K562 (cell line): ENCODE data around the gene PEX5L. TPM values are rescaled to one million over a fixed set of nuclear protein-coding genes. Genes with fewer than 3 reads are reported as not detected.

Experiments
- ATAC-seq: fragments of 200-7000 bp; cut with Tn5 transposase; 3 replicates; pipeline ENCODE4 v1.9.1; 2020; ENCODE audit warnings: moderate library complexity
- BruUV-seq: library from RNA; stranded (reverse); fragments of 400-500 nt; replicated peaks from 2 replicates; lab custom pipeline; 2021; lab: Mats Ljungman, UMichigan
- CTCF ChIA-PET: fragments of 300-600 bp; formaldehyde crosslinking; extraction: SDS; loops from one replicate; lab custom pipeline; 2021; ENCODE audit warnings: low intra/inter-chr PET ratio; lab: Yijun Ruan, JAX
- POLR2A ChIA-PET: fragments of 300-600, 350-650 bp; sonication (Branson Sonifier 250); formaldehyde crosslinking; extraction: SDS; loops from one replicate; lab custom pipeline; 2021; ENCODE audit warnings: antibody characterized with exemption, inconsistent platforms; lab: Yijun Ruan, JAX
- DNase-seq, 4 experiments: peaks; one replicate each; pipeline versions ENCODE4 v3.0.0 to v3.0.0-alpha.2; 2011 to 2018; ENCODE audit warnings: low spot score in 3 of 4, mixed read lengths in 3 of 4; ENCODE audit errors: extremely low read depth in 1 of 4
- FAIRE-seq: peaks from 2 replicates; lab custom pipeline; 2011; peaks lifted over from hg19 to GRCh38; lab: Jason Lieb, UNC
- H2AFZ ChIP-seq: 2 replicates; pipeline ENCODE4 v1.6.0; 2011; ENCODE audit warnings: low read depth, low read length, control low read depth, inconsistent platforms
- H3K27ac ChIP-seq: fragments of 200-600 bp; 3 replicates; pipeline ENCODE4 v1.8.0; 2011; ENCODE audit warnings: low read depth, mild to moderate bottlenecking, control low read depth, inconsistent platforms, low read length, moderate library complexity, mixed read lengths; ENCODE audit errors: extremely low read depth
- H3K27me3 ChIP-seq, 2 experiments: fragments of 300-600 bp in 1 of 2; 2 replicates in 1 of 2; 3 replicates in 1 of 2; pipeline versions ENCODE4 v1.6.0 to v1.8.0; 2011; ENCODE audit warnings: inconsistent platforms in 2 of 2, low read length in 2 of 2, mild to moderate bottlenecking in 1 of 2, mixed read lengths in 1 of 2, moderate library complexity in 1 of 2; ENCODE audit not compliant: control insufficient read depth in 2 of 2, insufficient read depth in 2 of 2
- H3K36me3 ChIP-seq: fragments of 300-600 bp; 3 replicates; pipeline ENCODE4 v1.8.0; 2011; ENCODE audit warnings: mild to moderate bottlenecking, low read length, inconsistent platforms; ENCODE audit not compliant: control insufficient read depth, insufficient read depth
- H3K4me1 ChIP-seq, 2 experiments: fragments of 200-600 bp in 1 of 2; replicated peaks in 1 of 2; 2 replicates in 1 of 2; 3 replicates in 1 of 2; pipeline versions ENCODE4 v1.5.1 to v1.8.0; 2011; ENCODE audit warnings: inconsistent platforms in 2 of 2, low read length in 2 of 2, mild to moderate bottlenecking in 1 of 2, mixed read lengths in 1 of 2, moderate library complexity in 1 of 2; ENCODE audit not compliant: control insufficient read depth in 2 of 2, insufficient read depth in 2 of 2
- H3K4me2 ChIP-seq: 2 replicates; pipeline ENCODE4 v1.6.1; 2011; ENCODE audit warnings: low read length, control low read depth, inconsistent platforms, mixed read lengths; ENCODE audit not compliant: insufficient read depth
- H3K4me3 ChIP-seq: fragments of 200-600 bp; sonication (generic), shearing (Covaris generic); 2 replicates; pipeline ENCODE4 v1.5.1; 2016; ENCODE audit warnings: control low read depth, inconsistent platforms
- H3K79me2 ChIP-seq: fragments of 200-600 bp; 3 replicates; pipeline ENCODE4 v1.8.0; 2011; ENCODE audit warnings: low read length, inconsistent platforms; ENCODE audit not compliant: control insufficient read depth, insufficient read depth
- H3K9ac ChIP-seq, 2 experiments: 2 replicates each; pipeline versions ENCODE4 v1.6.0 to v1.6.1; 2011; ENCODE audit warnings: low read depth in 2 of 2, low read length in 2 of 2, control low read depth in 1 of 2, inconsistent platforms in 1 of 2, mild to moderate bottlenecking in 1 of 2, mixed read lengths in 1 of 2; ENCODE audit not compliant: insufficient read depth in 1 of 2
- H3K9me1 ChIP-seq: one replicate; pipeline ENCODE4 v1.6.0; 2011; ENCODE audit warnings: inconsistent platforms, mild to moderate bottlenecking, low read length, moderate library complexity; ENCODE audit not compliant: control insufficient read depth, insufficient read depth
- H3K9me3 ChIP-seq: replicated peaks from 2 replicates; pipeline ENCODE4 v1.5.1; 2011; ENCODE audit warnings: low read depth, low read length, inconsistent platforms; ENCODE audit not compliant: control insufficient read depth, insufficient read depth
- H4K20me1 ChIP-seq: replicated peaks from 2 replicates; pipeline ENCODE4 v1.6.1; 2011; ENCODE audit warnings: low read length, inconsistent platforms, mixed read lengths; ENCODE audit not compliant: control insufficient read depth, insufficient read depth
- GTF2F1 ChIP-seq: IDR thresholded peaks from 2 replicates; pipeline ENCODE4 v1.6.1; 2011; ENCODE audit warnings: low read depth, low read length, improper control_type of control experiment
- ZNF512 ChIP-seq: IDR thresholded peaks from 2 replicates; pipeline ENCODE4 v1.6.1; 2016; ENCODE audit warnings: missing genetic modification characterization, missing compliant biosample characterization
- WGBS: fragments of 100-300 bp; shearing (Covaris generic); methylation state at CpG from one replicate; pipeline ENCODE4 v1.1.6; 2016; ENCODE audit warnings: low coverage, mixed read lengths; ENCODE audit not compliant: insufficient coverage; ENCODE audit errors: missing lambda C conversion rate; 5-methylcytosine and 5-hydroxymethylcytosine counted together
- in situ Hi-C: fragments of 300-500 bp; cut with MboI; formaldehyde crosslinking; loops from 4 replicates; pipeline ENCODE4 v1.15.0; 2018; ENCODE audit warnings: inconsistent platforms, mixed read lengths
- intact Hi-C: fragments of 100-400 bp; cut with micrococcal nuclease; formaldehyde crosslinking; loops from 2 replicates; pipeline ENCODE4 v1.14.2; 2022
- polyA plus RNA-seq, 8 experiments: library from polyadenylated mRNA; depleted of rRNA in 4 of 8; stranded (reverse) in 5 of 8; unstranded in 3 of 8; fragments of >200 nt; fragmentation: Nextera tagmentation in 2 of 8; fragmentation: Illumina TruSeq in 1 of 8; extraction: Ambion mirVana in 2 of 8; extraction: Trizol in 1 of 8; gene quantifications; 2 replicates each; pipeline versions ENCODE4 v1.2.1 to v1.2.3, GENCODE V29; 2011 to 2014; ENCODE audit warnings: inconsistent platforms in 1 of 8, missing spikeins in 1 of 8
- total RNA-seq, 7 experiments: library from RNA; depleted of rRNA in 6 of 7; stranded (reverse); fragments of >200 nt in 6 of 7; fragmentation: Illumina TruSeq in 2 of 7; extraction: Trizol in 2 of 7; gene quantifications; 2 replicates each; pipeline versions ENCODE4 v1.2.1 to v1.2.3, GENCODE V29; 2011 to 2021; ENCODE audit warnings: low replicate concordance in 1 of 7
- TF ChIP-seq, protein P1 (sequence below): fragments of 250-450 bp; sonication (Bioruptor Pico); IDR thresholded peaks from 2 replicates; pipeline ENCODE4 v1.4.0; 2020; ENCODE audit warnings: mild to moderate bottlenecking, moderate library complexity

PEX5L gene
- total and polyA plus RNA-seq, 9 of the 15 experiments (the other 6 are each of a cell fraction or from before 2014, with no cell fraction given) = not detected

DNA sequence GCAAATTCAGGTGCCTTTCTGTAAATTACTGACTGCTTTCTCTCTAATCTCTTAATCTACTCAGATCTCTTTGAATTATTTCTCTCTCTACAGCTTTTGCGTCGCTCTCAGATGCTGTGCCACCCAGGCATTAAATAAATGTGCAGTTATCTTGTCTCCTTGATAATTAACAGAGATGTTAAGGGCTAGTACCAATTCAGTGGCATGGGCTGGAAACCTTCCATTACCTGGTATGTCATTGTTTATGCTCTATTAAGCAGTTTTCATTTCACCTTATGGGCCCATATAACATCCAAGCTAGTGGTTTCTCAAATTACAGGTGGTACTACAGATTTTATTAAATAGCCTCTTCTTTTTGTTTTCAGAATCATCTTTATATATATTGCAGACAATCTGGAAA is 66.0 kb downstream of the PEX5L start:
- Histone ChIP-seq H3K4me1 (no peaks in the 10 kb centered on the region), H2AFZ (no peak overlapping the region), H3K36me3 (no peaks in the 10 kb centered on the region), H3K4me2 (no peak overlapping the region), H3K27ac (no peak overlapping the region), H4K20me1 (no peaks in the 10 kb centered on the region), H3K9ac (no peak overlapping the region), H3K79me2 (no peaks in the 10 kb centered on the region), H3K4me3 (no peak overlapping the region), H3K9me3 (no peaks in the 10 kb centered on the region), H3K9me1 (no peaks in the 10 kb centered on the region), H3K27me3 (no peaks in the 10 kb centered on the region)
- FAIRE-seq = no peak
- POLR2A ChIA-PET = no interaction called here
- 0% methylated on average over 2 of the region's 2 CpGs for WGBS
- CTCF ChIA-PET = no interaction called here
- intact Hi-C loops = no loop called here
- in situ Hi-C loops = no loop called here
- BruUV-seq = no TSS peak
- ATAC-seq = no peak
- DNase-seq = no peak
- TF ChIP-seq ZNF512 (tag) (no peak), GTF2F1 (no peak)
- TF ChIP-seq, protein P1, sequence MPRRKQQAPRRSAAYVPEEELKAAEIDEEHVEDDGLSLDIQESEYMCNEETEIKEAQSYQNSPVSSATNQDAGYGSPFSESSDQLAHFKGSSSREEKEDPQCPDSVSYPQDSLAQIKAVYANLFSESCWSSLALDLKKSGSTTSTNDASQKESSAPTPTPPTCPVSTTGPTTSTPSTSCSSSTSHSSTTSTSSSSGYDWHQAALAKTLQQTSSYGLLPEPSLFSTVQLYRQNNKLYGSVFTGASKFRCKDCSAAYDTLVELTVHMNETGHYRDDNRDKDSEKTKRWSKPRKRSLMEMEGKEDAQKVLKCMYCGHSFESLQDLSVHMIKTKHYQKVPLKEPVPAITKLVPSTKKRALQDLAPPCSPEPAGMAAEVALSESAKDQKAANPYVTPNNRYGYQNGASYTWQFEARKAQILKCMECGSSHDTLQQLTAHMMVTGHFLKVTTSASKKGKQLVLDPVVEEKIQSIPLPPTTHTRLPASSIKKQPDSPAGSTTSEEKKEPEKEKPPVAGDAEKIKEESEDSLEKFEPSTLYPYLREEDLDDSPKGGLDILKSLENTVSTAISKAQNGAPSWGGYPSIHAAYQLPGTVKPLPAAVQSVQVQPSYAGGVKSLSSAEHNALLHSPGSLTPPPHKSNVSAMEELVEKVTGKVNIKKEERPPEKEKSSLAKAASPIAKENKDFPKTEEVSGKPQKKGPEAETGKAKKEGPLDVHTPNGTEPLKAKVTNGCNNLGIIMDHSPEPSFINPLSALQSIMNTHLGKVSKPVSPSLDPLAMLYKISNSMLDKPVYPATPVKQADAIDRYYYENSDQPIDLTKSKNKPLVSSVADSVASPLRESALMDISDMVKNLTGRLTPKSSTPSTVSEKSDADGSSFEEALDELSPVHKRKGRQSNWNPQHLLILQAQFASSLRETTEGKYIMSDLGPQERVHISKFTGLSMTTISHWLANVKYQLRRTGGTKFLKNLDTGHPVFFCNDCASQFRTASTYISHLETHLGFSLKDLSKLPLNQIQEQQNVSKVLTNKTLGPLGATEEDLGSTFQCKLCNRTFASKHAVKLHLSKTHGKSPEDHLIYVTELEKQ (CRISPR knock-in tag) = no peak
